Stimulated activated CD8-positive, alpha-beta memory T cell treated with anti-CD3 and anti-CD28 coated beads, Interleukin-15, amount 100 ng/mL, for 24 hours (primary cell): Measurements from ENCODE around the gene AFF3.
"Not testable (repeated sequence)": the region's sequence is repeated elsewhere in the genome, so short reads cannot be mapped to it uniquely, and the experiment has no call there.

Experiments used
- DNase-seq: peaks from one replicate; pipeline ENCODE4 v3.0.0-alpha.2; 2020; ENCODE audit warnings: low read depth

Gene AFF3

DNA sequence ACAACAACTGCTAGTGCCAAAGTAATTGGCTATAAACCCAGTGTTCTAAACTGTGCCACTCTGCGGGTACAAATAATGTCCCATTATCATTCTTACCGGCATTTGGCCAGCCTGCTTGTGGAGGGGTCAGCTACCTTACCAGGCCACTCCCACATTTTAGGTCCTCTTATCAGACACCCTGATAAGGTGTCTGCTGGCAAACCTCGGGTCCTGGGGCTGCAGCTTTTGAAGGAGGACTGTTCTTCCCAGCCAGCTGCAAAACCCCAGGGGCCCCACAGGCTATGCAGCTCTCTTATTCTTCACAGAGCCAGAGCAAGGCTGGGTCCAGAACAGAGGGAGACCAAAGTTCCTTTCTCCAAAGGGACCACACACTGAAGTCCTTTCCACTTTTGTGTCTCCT, 394.5 kb downstream of the AFF3 start:
- no peak for DNase-seq

DNA sequence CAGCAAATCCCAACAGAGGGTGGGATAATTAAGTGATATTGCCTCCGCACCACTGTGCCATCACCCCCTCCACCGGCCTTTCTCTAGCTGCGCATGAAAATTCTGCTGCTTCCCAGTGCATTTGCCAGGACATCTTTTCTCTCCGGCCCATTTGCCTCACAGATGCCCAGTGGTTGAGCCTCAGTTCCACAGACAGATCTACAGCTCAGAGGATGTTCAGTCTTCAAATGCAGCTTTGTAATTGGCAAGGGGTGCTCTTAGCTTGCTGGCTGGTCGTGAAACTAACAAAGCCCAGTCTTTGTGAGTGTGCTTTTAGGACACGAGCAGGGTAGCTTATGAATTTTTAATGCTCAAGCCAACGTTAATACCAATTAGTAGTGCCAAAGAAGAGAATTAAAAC, 399.2 kb downstream of the AFF3 start:
- DNase-seq = no peak

DNA sequence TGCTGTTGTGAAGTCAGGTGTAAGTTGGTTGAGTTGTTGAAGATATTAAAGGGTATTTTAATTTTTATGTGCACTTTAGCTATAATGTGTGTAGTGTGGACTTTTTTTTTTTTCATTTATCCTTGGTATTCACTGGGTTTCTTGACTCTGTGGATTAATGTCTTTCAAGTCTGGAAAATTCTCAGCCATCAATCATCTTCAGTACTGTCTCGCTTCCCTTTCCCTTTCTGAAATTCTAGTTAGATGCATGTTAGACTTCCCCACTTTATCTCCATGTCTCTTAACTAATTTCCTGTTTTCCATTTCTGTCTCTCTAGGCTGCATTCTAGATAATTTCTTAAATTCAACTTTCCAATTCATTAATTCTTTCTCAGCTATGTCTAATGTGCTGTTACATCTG, 404.9 kb downstream of the AFF3 start:
- DNase-seq = no peak

DNA sequence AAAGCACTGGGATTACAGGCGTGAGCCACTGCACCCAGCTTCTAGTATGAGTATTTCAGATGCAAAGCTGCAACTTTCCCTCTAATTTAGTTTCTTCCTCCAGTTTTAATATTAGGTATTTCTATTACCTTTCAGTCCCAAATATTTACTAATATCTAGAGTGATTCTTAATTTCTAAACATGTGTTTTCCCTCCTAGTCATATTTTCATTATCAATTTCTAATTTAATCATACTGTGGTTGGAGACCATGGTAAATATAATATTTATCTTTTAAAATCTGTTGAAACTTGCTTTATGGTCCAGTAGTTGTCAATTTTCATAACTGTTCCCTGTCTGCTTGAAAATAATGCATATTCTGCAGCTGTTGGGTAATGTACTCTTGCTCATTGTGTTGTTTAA, 406.6 kb downstream of the AFF3 start:
- DNase-seq = no peak

GRCh38 chr2:99735314-99735713, 407.1 kb downstream of the AFF3 start:
- not testable (repeated sequence) for DNase-seq

- DNase-seq = no peak
Measured at GRCh38 chr2:99734236-99734635, 408.2 kb downstream of the AFF3 start.

- no peak for DNase-seq
Measured at GRCh38 chr2:99729104-99730025, 413.0 kb downstream of the AFF3 start.

GRCh38 chr2:99728166-99728565, 414.2 kb downstream of the AFF3 start:
- no peak for DNase-seq

- DNase-seq = no peak
Measured at GRCh38 chr2:99727199-99727598, 415.2 kb downstream of the AFF3 start.

DNA sequence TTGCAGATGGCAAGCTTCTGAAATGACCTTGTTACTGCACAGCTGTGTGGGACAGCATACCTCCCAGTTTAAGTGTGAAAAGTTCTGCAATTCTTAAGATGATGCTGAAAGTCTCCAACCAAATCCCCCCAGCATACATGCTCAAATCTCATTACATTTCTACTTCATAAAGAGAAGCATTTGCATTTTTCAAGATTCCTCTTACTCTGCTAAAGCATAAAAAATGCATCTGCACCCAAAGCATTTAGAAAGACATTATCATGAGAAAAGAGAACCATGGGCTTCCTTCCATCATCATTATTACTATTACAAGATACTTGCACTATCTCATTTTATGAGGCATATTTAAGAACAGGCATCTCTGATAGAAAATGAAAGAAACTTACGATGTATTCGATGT, 415.7 kb downstream of the AFF3 start:
- no peak for DNase-seq

GRCh38 chr2:99725820-99726219, 416.6 kb downstream of the AFF3 start:
- no peak for DNase-seq

- DNase-seq = no peak
Measured at GRCh38 chr2:99722476-99722875, 419.9 kb downstream of the AFF3 start.

DNA sequence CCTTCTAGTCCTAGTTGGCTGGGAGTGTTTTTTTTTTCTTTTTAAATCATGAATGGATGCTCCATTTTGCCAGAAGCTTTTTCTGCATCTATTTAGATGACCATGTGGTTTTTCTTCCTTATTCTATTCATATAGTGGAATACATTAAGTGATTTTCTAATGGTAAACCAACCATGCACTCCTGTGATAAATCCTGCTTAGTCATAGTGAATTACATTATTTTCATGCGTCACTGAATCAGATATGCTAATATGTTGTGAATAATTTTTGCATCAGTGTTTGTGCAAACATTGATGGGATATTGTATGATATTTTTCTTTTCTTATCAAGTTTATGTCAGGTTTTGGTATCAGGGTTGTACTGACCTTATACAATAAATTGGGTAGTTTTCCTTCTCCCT, 423.3 kb downstream of the AFF3 start:
- DNase-seq = no peak

- DNase-seq = no peak
Measured at GRCh38 chr2:99715956-99716355, 426.4 kb downstream of the AFF3 start.

DNA sequence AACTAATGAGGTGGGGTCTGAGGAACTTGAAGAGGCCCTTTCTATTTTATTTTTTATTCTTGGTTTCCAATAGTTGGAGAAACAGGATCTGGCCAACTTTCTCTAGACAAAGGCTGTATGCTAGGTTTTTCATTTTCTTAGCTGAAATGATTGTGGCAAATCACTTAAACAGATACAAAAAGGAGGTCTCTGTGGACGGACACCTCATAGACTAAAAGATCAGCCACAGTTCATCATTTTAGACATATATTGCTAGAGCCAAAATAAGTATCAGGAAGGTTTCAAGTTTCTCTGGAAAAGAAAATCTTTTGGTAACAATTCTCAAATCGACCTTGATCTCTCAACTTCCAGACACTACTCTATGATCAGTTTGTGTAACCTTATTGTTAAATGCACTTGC, 428.0 kb downstream of the AFF3 start:
- DNase-seq = no peak

GRCh38 chr2:99711144-99711543, 431.2 kb downstream of the AFF3 start:
- DNase-seq = no peak

DNA sequence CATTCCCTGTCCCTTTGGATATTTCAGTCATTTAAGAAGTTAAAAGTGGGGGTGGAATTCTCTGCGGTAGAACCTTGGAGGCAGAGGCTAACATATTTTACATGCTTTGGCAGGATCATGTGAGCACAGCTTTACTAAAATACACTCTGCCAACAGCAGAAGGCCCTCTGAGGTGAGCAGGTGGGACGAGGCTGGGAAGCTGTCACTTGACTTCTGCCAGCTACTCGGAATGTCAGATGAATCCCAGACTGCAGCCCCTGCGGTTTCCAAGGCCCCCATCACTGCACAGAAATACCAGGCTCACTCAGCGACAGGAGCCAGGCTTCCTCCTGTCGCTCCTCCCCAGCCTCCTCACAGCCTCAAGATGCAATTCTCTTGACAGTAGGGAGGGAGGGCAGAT, 431.7 kb downstream of the AFF3 start:
- DNase-seq = no peak

GRCh38 chr2:99709229-99709628, 433.2 kb downstream of the AFF3 start:
- DNase-seq = no peak

GRCh38 chr2:99708231-99708630, 434.2 kb downstream of the AFF3 start:
- no peak for DNase-seq

DNA sequence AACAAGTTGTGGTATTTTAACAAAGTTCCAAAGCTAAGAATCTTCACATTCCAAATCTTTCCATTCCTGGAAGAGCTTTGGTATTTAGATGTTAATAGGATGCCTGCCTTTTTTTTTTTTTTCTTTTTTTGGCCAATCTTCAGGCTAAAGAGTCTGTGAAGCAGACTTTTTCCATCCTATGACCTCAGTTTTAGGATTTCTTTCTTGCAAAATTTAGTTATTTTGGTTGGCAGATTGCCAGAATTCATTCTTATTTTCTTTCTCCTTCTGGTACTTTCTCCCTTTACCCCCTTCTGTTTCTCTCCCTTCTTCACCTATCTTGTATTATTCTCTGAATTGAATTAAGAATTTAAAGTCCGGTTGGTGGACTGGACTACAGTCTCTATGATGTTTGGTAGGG, 434.8 kb downstream of the AFF3 start:
- no peak for DNase-seq

GRCh38 chr2:99706735-99707134, 435.7 kb downstream of the AFF3 start:
- no peak for DNase-seq

DNA sequence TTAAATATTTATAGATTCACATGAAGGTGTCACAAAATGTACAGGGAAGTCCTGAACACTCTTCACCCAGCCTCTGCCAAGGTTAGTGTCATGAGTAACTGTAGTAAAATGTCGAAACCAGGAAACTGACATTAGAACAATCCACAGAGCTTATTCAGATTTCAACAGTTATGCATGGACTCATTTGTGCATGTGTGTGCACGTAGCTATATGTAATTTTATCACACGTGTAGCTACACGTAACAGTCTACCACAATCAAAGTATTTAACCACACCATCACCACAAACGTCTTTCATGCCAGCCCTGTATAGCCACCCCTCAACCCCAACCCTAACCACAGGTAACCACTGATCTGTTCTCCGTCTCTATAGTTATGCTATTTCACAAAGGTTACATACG, 440.9 kb downstream of the AFF3 start:
- DNase-seq = no peak

DNA sequence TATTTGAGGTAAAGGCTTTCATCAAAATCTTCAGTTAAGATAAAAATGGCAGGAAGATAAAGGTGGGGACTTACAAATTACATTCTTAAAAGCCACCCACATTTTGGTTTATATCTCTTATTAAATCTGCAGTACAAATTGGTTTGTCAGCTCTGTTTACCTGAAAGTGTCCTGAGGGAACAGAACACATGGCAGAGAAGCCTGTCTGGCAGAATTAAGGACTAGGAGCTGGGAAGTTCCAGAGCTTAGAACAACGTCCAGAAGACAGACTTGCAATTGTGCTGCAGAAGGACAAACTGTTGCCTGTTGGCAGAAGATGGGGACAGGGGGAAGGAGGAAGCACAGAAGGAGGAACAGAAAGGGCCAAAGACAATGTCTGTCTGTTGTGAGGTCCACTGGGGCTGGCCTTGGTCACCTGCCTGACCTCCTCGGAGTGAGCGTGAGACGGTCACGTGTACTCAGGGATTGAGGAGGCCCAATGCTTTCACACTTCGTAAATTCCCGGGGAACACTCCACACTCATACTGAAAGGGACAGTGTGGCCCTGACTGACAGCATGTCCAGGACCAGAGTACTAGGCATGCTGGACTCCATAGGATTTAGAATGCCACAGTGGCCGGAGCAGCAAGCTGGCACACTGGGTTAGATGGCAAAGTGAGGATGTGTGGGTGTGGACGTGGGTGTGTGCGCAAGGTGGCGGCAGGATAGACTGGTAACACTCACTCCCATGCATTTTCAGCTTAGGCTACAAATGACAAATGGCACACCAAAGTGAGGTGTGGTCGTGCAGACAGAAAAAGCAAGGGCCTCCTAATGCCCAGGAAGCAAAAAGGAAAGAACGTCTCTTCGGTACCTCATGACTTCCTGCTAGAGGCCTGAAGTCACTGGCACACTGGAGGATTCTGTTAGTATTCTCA, 441.6 kb downstream of the AFF3 start:
- DNase-seq = no peak
